ENCODE data around the gene GLIS1.
"Not testable (repeated sequence)": the region's sequence is repeated elsewhere in the genome, so short reads cannot be mapped to it uniquely, and the experiment has no call there.

Gene GLIS1

DNA sequence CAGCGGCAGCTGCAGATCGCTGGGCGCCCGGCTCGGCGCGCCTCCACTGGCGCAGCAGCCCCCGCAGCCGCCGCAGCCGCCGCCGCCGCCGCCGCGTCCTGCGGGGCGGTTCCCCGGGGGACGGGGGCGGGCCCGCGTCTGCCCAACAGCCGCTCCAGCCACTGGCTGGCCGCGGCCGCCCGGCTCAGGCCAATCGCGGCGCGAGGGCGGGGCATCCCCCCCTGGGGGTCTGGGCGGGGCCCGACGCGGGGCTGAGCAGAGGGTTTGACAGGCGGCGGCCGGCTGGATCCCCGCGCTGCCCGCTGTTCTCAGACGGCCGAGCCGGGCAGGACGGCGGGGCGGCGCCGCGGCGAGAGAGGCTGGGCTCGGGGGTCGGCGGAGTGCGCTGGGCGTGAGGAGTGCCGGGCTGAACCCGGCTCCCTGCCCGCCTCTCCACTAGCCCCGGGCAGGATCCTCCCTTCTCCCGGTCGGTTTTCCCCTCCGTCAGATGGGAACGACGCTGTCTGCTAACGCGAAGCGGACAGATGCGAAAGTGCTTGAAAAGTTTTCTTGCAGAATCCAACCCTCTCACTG lies at the start of gene GLIS1:
Gene GLIS1 (minus strand): TSS at position 56 of the 573 bp plus-strand sequence. CDS start 1,100 bp downstream, outside the sequence.
- DNase-seq: peak; percentile 94

- DNase-seq: no peak
Observed at GRCh38 chr1:53787655-53788054, 48.7 kb upstream of the GLIS1 start.

GRCh38 chr1:53783056-53783455 lies 44.1 kb upstream of the GLIS1 start:
- no peak for DNase-seq

- no peak for DNase-seq
Observed at GRCh38 chr1:53781654-53782053, 42.7 kb upstream of the GLIS1 start.

DNA sequence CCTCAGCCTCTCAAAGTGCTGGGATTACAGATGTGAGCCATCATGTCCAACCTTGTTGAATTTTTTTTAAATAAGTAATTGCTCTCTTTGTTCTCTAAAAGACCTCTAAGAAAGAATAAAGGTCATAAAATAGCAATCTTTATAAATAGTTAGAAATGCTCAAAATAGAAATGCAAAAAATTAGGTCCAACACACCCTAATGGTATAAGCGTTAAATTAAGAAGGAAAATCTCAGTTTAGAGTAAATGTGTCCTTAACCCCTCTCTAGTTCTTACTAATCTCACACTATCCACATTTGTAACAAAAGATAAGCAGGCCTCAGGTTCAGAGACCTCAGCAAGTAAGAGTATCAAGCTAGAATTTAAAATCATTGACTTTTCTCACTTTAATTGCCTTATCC lies 38.3 kb upstream of the GLIS1 start:
- DNase-seq: no peak

GRCh38 chr1:53771648-53772047 lies 32.7 kb upstream of the GLIS1 start:
- no peak for DNase-seq

- DNase-seq: no peak
Observed at GRCh38 chr1:53769780-53770179, 30.8 kb upstream of the GLIS1 start.

DNA sequence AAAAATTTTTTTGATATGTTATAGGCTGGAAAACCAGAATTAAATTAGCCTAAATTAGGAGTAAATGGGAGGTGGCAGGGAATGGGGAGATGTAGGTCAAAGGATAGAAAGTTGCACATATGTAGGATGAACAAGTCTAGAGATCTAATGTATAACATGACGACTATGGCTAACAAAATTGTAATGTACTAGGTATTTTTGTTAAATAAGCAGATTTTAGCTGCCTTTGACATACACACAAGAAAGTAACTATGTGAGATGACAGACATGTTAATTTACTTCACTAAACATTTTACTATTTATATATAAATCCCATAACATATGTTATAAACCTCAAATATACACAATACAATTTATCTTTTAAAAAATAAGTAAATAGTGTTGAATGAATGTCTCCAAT lies 30.2 kb upstream of the GLIS1 start:
- DNase-seq: no peak

DNA sequence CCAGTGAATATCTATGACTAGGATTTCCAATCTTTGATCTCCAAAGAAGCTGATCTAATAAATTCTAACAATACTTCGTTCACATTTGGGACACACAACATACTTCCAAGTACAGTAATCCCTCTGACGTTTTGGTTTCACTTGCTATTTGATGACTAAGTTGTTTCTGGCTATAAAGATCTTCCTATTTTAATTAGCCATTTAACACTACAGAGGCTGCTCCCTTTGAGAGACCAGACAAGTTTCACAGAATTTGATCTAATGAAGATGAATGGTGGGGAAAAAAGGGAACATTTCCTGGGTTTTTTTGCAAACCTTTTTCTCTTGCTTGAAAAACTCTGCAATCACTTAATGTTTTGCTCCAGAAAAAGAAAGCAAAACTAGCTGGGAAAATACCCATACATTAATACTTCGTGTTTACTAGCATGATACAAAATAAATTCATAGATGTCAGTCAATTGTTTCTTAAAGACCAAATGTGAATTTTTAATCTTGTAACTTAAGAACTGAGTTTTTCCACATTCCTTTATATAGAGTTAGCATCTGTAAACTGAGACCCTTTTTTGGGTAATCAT lies 28.0 kb upstream of the GLIS1 start:
- no peak for DNase-seq

DNA sequence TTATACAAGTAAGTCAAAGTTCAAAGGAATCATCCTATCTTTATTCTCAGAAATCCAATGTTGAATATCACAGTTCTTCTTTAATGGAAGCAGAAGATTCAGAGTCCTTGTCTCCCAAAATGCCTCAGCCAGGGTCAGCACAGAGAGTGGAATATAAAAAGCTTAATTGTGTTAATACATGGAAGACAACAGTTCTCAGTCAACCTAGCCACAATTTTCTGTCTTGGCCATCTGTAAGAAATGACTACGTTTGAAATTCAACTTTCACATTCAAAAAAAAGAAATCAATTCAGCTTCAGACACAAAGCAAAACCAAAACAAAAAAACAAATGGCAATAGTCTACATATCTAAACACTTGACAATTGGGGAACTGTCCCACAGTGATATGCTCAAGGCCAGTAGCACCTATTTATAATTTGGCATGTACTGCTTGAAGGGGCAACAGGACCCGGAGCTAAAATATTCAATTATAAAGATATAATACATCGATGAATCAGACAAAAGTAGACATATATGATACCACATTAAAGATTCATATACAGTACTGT lies 27.3 kb upstream of the GLIS1 start:
- no peak for DNase-seq

GRCh38 chr1:53765657-53766056 lies 26.7 kb upstream of the GLIS1 start:
- DNase-seq: no peak

DNA sequence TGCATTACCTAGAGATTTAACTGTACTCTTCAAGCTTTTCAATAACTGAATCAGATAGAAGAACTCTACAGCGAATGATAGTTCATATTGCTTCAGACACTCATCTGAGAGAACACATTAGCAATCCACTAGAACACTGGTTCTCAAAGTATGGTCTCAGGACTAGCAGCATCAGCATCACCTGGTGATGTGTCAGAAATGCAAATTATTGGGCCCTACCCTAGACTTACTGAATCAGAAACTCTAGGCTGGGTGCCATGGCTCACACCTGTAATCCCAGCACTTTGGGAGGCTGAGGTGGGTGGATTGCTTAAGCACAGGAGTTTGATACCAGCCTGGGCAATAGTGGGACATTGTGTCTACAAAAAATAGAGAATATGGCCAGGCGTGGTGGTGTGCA lies 24.9 kb upstream of the GLIS1 start:
- no peak for DNase-seq

DNA sequence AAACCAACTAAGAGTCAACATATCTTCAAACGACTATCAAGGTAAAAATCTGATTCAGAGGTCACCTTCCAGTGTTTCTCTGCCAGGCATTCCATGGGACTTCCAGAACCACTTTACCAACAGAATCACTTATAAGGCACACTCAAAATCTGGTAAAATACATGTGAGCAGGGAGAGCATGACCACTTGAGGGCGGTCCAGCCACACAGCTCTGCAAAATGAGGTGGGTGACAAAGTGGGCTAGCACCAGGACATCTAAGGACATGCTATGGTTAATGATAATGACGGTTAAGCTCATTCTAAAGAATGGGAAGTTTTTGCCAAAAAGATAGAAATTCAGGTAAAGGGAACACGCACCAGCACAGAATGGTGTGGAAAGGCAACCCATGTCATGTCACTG lies 24.5 kb upstream of the GLIS1 start:
- no peak for DNase-seq

DNA sequence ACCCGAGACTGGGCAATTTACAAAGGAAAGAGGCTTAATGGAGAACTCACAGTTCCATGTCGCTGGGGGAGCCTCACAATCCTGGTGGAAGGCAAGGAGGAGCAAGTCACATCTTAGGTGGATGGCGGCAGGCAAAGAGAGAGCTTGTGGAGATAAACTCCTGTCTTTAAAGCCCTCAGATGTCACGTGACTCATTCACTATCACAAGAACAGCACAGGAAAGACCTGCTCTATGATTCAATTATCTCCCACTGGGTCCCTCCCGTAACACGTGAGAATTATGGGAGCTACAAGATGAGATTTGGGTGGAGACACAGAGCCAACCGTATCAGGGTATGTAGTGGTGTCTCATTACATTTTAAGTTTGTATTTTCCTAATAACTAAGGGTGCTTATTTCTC lies 21.5 kb upstream of the GLIS1 start:
- DNase-seq: not testable (repeated sequence)

GRCh38 chr1:53755874-53756273 lies 16.9 kb upstream of the GLIS1 start:
- no peak for DNase-seq

- DNase-seq: peak; percentile 80
Observed at GRCh38 chr1:53754484-53755312, 15.7 kb upstream of the GLIS1 start.

- no peak for DNase-seq
Observed at GRCh38 chr1:53752281-53752680, 13.3 kb upstream of the GLIS1 start.

GRCh38 chr1:53747841-53748240 lies 8.9 kb upstream of the GLIS1 start:
- no peak for DNase-seq

GRCh38 chr1:53740621-53741105 lies 1.7 kb upstream of the GLIS1 start:
- DNase-seq: no peak

DNA sequence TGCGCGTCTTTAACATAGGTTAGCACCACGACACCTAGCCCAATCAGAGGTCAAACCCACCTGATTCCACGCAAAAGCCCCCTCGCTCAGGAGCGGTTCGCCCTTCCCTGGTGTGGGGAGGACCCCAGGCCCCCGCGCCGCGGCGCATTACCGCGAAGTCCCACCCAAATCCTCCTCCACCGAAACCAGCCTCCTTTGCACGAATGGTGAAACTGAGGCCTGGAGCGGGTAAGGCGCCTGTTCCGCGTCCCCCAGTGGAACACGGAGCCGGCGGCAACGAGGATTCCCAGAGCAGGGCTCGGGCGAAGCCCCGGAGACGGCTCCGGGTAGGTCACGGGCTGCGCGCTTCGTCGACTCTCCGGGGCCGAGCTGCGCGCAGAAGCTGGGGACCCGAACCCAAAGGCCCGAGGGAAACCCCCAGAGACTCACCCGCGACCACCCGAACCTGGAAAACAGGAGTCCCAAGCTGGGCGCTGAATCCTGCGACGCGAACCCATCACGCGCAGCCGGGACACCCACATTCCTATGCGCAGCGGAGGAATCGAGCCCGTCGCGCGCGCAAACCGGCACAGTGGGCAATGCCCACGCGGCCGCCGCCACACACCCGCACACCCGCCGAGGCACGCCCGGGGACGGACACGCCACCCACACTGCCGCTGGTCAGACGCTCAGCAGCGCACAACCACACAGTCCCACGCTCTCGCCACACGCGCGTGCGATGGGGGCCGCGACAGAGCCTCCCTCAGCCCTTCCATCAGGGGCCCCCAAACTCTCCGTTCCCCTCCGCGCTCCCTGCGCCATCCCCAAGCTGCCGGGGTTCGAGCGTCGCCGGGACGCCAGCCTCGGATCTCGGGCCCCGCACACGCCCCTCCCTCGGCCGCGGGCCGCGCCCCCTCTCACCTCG lies 507 bp downstream of the GLIS1 start:
- DNase-seq: peak; percentile 56

- peak; percentile 45 for DNase-seq
Observed at GRCh38 chr1:53737648-53738204, 1.2 kb downstream of the GLIS1 start.

- no peak for DNase-seq
Observed at GRCh38 chr1:53736290-53736689, 2.7 kb downstream of the GLIS1 start.

All from eye (tissue), 1 donor.